Measurements from ENCODE around the gene RPE65.

The RPE65 gene

GRCh38 chr1:68473060-68473459, 23.3 kb upstream of the RPE65 start:
- in situ Hi-C loops (cut with HindIII; ENCODE audit: low sequenced_read_pairs): no loop called here
- TF ChIP-seq CTCF (IDR thresholded peaks at IDR 0.05; ENCODE audit: low read depth, low read length, missing control alignments): no peak
- H3K4me3 ChIP-seq (ENCODE audit: low read depth, low read length): no peak overlapping the region
- no peak for DNase-seq (ENCODE audit: low read depth)

GRCh38 chr1:68470388-68470970, 20.7 kb upstream of the RPE65 start:
- no peak for DNase-seq (ENCODE audit: low read depth)
- H3K4me3 ChIP-seq (ENCODE audit: low read depth, low read length): no peak overlapping the region
- peak; percentile 81 for TF ChIP-seq CTCF (IDR thresholded peaks at IDR 0.05; ENCODE audit: low read depth, low read length, missing control alignments)
- in situ Hi-C loops (cut with HindIII; ENCODE audit: low sequenced_read_pairs): no loop called here

- DNase-seq (ENCODE audit: low read depth): no peak
- in situ Hi-C loops (cut with HindIII; ENCODE audit: low sequenced_read_pairs): no loop called here
- no peak overlapping the region for H3K4me3 ChIP-seq (ENCODE audit: low read depth, low read length)
- TF ChIP-seq CTCF (IDR thresholded peaks at IDR 0.05; ENCODE audit: low read depth, low read length, missing control alignments): no peak
Measured at GRCh38 chr1:68464891-68465290, 15.1 kb upstream of the RPE65 start.

- no peak for TF ChIP-seq CTCF (IDR thresholded peaks at IDR 0.05; ENCODE audit: low read depth, low read length, missing control alignments)
- H3K4me3 ChIP-seq (ENCODE audit: low read depth, low read length): no peak overlapping the region
- DNase-seq (ENCODE audit: low read depth): no peak
- in situ Hi-C loops (cut with HindIII; ENCODE audit: low sequenced_read_pairs): no loop called here
Measured at GRCh38 chr1:68460935-68461334, 11.2 kb upstream of the RPE65 start.

GRCh38 chr1:68459796-68460195, 10.0 kb upstream of the RPE65 start:
- H3K4me3 ChIP-seq (ENCODE audit: low read depth, low read length): no peak overlapping the region
- no peak for TF ChIP-seq CTCF (IDR thresholded peaks at IDR 0.05; ENCODE audit: low read depth, low read length, missing control alignments)
- no peak for DNase-seq (ENCODE audit: low read depth)
- in situ Hi-C loops (cut with HindIII; ENCODE audit: low sequenced_read_pairs): no loop called here

GRCh38 chr1:68459091-68459490, 9.3 kb upstream of the RPE65 start:
- no peak for TF ChIP-seq CTCF (IDR thresholded peaks at IDR 0.05; ENCODE audit: low read depth, low read length, missing control alignments)
- in situ Hi-C loops (cut with HindIII; ENCODE audit: low sequenced_read_pairs): no loop called here
- no peak overlapping the region for H3K4me3 ChIP-seq (ENCODE audit: low read depth, low read length)
- no peak for DNase-seq (ENCODE audit: low read depth)

GRCh38 chr1:68456202-68456601, 6.4 kb upstream of the RPE65 start:
- no peak overlapping the region for H3K4me3 ChIP-seq (ENCODE audit: low read depth, low read length)
- in situ Hi-C loops (cut with HindIII; ENCODE audit: low sequenced_read_pairs): no loop called here
- DNase-seq (ENCODE audit: low read depth): no peak
- no peak for TF ChIP-seq CTCF (IDR thresholded peaks at IDR 0.05; ENCODE audit: low read depth, low read length, missing control alignments)

Data from astrocyte of the cerebellum (primary cell).